ENCODE measurements around the gene MCC.
A peak's percentile ranks its signal among the peaks of the same experiment; 100 is the strongest.

Gene MCC

GRCh38 chr5:113042491-113043243 lies 445.6 kb downstream of the MCC start:
- no peaks in the 10 kb centered on the region for H3K36me3 ChIP-seq (ENCODE audit: control insufficient read depth, insufficient read depth, low read length)

GRCh38 chr5:113040672-113041260 lies 447.5 kb downstream of the MCC start:
- Histone ChIP-seq H3K4me3 (ENCODE audit: low read depth, low read length) (no peak overlapping the region), H3K27ac (ENCODE audit: low read depth, low read length) (no peak overlapping the region), H3K9me3 (ENCODE audit: control insufficient read depth, insufficient read depth, low read length) (no peaks in the 10 kb centered on the region), H3K36me3 (ENCODE audit: control insufficient read depth, insufficient read depth, low read length) (no peaks in the 10 kb centered on the region), H3K27me3 (ENCODE audit: control insufficient read depth, insufficient read depth, low read length) (no peaks in the 10 kb centered on the region), H3K4me1 (ENCODE audit: control insufficient read depth, insufficient read depth, low read length) (peaks cover 9% of the 10 kb centered on the region), H3K9ac (ENCODE audit: low read depth, low read length) (no peak overlapping the region)

More at GRCh38 chr5:113042491-113043243, 445.6 kb downstream of the MCC start:
- Histone ChIP-seq H3K4me1 (ENCODE audit: control insufficient read depth, insufficient read depth, low read length) (no peaks in the 10 kb centered on the region), H3K9me3 (ENCODE audit: control insufficient read depth, insufficient read depth, low read length) (no peaks in the 10 kb centered on the region), H3K27ac (ENCODE audit: low read depth, low read length) (no peak overlapping the region), H3K27me3 (ENCODE audit: control insufficient read depth, insufficient read depth, low read length) (no peaks in the 10 kb centered on the region), H3K4me3 (ENCODE audit: low read depth, low read length) (no peak overlapping the region), H3K9ac (ENCODE audit: low read depth, low read length) (no peak overlapping the region)

- Histone ChIP-seq H3K27ac (ENCODE audit: low read depth, low read length) (no peak overlapping the region), H3K9me3 (ENCODE audit: control insufficient read depth, insufficient read depth, low read length) (no peaks in the 10 kb centered on the region), H3K27me3 (ENCODE audit: control insufficient read depth, insufficient read depth, low read length) (no peaks in the 10 kb centered on the region), H3K36me3 (ENCODE audit: control insufficient read depth, insufficient read depth, low read length) (no peaks in the 10 kb centered on the region), H3K9ac (ENCODE audit: low read depth, low read length) (no peak overlapping the region), H3K4me1 (ENCODE audit: control insufficient read depth, insufficient read depth, low read length) (peaks cover 9% of the 10 kb centered on the region), H3K4me3 (ENCODE audit: low read depth, low read length) (no peak overlapping the region)
These were observed 448.3 kb downstream of the MCC start for GRCh38 chr5:113039934-113040285.

GRCh38 chr5:113039229-113039933 lies 448.9 kb downstream of the MCC start:
- no peaks in the 10 kb centered on the region for H3K27me3 ChIP-seq (ENCODE audit: control insufficient read depth, insufficient read depth, low read length)
- H3K9ac ChIP-seq (ENCODE audit: low read depth, low read length): no peak overlapping the region
- H3K4me1 ChIP-seq (ENCODE audit: control insufficient read depth, insufficient read depth, low read length): peaks cover 11% of the 10 kb centered on the region
- H3K36me3 ChIP-seq (ENCODE audit: control insufficient read depth, insufficient read depth, low read length): no peaks in the 10 kb centered on the region
- H3K27ac ChIP-seq (ENCODE audit: low read depth, low read length): no peak overlapping the region
- H3K9me3 ChIP-seq (ENCODE audit: control insufficient read depth, insufficient read depth, low read length): no peaks in the 10 kb centered on the region
- H3K4me3 ChIP-seq (ENCODE audit: low read depth, low read length): no peak overlapping the region

GRCh38 chr5:113038714-113039113 lies 449.5 kb downstream of the MCC start:
- no peaks in the 10 kb centered on the region for H3K9me3 ChIP-seq (ENCODE audit: control insufficient read depth, insufficient read depth, low read length)
- no peak overlapping the region for H3K9ac ChIP-seq (ENCODE audit: low read depth, low read length)
- peaks cover 15% of the 10 kb centered on the region for H3K4me1 ChIP-seq (ENCODE audit: control insufficient read depth, insufficient read depth, low read length)
- no peaks in the 10 kb centered on the region for H3K27me3 ChIP-seq (ENCODE audit: control insufficient read depth, insufficient read depth, low read length)
- H3K4me3 ChIP-seq (ENCODE audit: low read depth, low read length): no peak overlapping the region
- H3K27ac ChIP-seq (ENCODE audit: low read depth, low read length): no peak overlapping the region
- H3K36me3 ChIP-seq (ENCODE audit: control insufficient read depth, insufficient read depth, low read length): no peaks in the 10 kb centered on the region

- H3K36me3 ChIP-seq (ENCODE audit: control insufficient read depth, insufficient read depth, low read length): no peaks in the 10 kb centered on the region
- H3K9ac ChIP-seq (ENCODE audit: low read depth, low read length): no peak overlapping the region
- no peak overlapping the region for H3K4me3 ChIP-seq (ENCODE audit: low read depth, low read length)
- H3K9me3 ChIP-seq (ENCODE audit: control insufficient read depth, insufficient read depth, low read length): no peaks in the 10 kb centered on the region
- H3K27me3 ChIP-seq (ENCODE audit: control insufficient read depth, insufficient read depth, low read length): no peaks in the 10 kb centered on the region
- H3K27ac ChIP-seq (ENCODE audit: low read depth, low read length): no peak overlapping the region
- peaks cover 15% of the 10 kb centered on the region for H3K4me1 ChIP-seq (ENCODE audit: control insufficient read depth, insufficient read depth, low read length)
These were observed 450.1 kb downstream of the MCC start for GRCh38 chr5:113038136-113038535.

DNA sequence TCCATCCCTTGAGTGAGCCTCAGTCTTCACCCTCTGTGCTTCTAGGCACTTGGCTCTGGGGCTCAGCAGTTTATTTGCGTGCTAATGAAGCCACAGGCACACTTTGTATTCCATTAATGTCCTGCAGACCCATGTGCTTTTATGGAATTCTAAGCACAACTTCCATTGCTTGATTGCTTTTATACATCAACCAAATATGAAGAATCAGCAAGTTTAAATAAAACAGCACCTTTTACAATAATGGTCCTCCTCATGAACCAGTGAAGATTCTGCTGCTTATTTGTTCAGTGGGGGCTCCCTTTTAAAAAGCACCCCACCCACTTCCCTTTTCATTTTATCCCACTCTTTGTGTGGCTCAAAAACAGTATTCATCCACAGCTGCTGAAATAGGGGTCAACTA lies 451.4 kb downstream of the MCC start:
- no peak overlapping the region for H3K27ac ChIP-seq (ENCODE audit: low read depth, low read length)
- no peak overlapping the region for H3K9ac ChIP-seq (ENCODE audit: low read depth, low read length)
- H3K9me3 ChIP-seq (ENCODE audit: control insufficient read depth, insufficient read depth, low read length): no peaks in the 10 kb centered on the region
- H3K36me3 ChIP-seq (ENCODE audit: control insufficient read depth, insufficient read depth, low read length): no peaks in the 10 kb centered on the region
- peaks cover 15% of the 10 kb centered on the region for H3K4me1 ChIP-seq (ENCODE audit: control insufficient read depth, insufficient read depth, low read length)
- no peak overlapping the region for H3K4me3 ChIP-seq (ENCODE audit: low read depth, low read length)
- H3K27me3 ChIP-seq (ENCODE audit: control insufficient read depth, insufficient read depth, low read length): no peaks in the 10 kb centered on the region

- H3K36me3 ChIP-seq (ENCODE audit: control insufficient read depth, insufficient read depth, low read length): no peaks in the 10 kb centered on the region
- no peaks in the 10 kb centered on the region for H3K9me3 ChIP-seq (ENCODE audit: control insufficient read depth, insufficient read depth, low read length)
- H3K4me1 ChIP-seq (ENCODE audit: control insufficient read depth, insufficient read depth, low read length): peaks cover 19% of the 10 kb centered on the region
- H3K9ac ChIP-seq (ENCODE audit: low read depth, low read length): no peak overlapping the region
- H3K27me3 ChIP-seq (ENCODE audit: control insufficient read depth, insufficient read depth, low read length): no peaks in the 10 kb centered on the region
- no peak overlapping the region for H3K27ac ChIP-seq (ENCODE audit: low read depth, low read length)
- no peak overlapping the region for H3K4me3 ChIP-seq (ENCODE audit: low read depth, low read length)
These were observed 451.9 kb downstream of the MCC start for GRCh38 chr5:113036321-113036720.

DNA sequence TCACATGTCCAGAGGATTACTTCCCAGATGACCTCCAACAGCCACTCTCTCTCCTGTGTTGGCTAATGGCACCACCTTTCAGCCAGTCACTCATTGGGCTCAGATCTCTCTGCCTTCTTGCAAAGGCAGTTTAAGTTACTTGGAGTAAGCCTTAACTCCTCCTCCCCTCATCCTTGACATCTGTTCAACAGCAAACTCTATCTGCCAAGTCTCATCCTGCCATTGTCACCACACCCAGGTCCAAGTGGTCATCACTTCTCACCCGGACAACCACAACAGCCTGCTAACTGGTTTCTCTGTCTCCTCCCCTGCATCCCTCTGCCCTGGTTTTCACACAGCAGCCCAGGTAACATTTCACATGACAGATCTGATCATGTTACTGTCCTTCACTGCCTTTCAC lies 453.2 kb downstream of the MCC start:
- no peaks in the 10 kb centered on the region for H3K36me3 ChIP-seq (ENCODE audit: control insufficient read depth, insufficient read depth, low read length)
- H3K27me3 ChIP-seq (ENCODE audit: control insufficient read depth, insufficient read depth, low read length): no peaks in the 10 kb centered on the region
- no peak overlapping the region for H3K4me3 ChIP-seq (ENCODE audit: low read depth, low read length)
- H3K9ac ChIP-seq (ENCODE audit: low read depth, low read length): no peak overlapping the region
- H3K27ac ChIP-seq (ENCODE audit: low read depth, low read length): peak overlapping the region; percentile 57
- no peaks in the 10 kb centered on the region for H3K9me3 ChIP-seq (ENCODE audit: control insufficient read depth, insufficient read depth, low read length)
- H3K4me1 ChIP-seq (ENCODE audit: control insufficient read depth, insufficient read depth, low read length): peaks cover 26% of the 10 kb centered on the region

GRCh38 chr5:113034182-113034773 lies 454.0 kb downstream of the MCC start:
- Histone ChIP-seq H3K4me1 (ENCODE audit: control insufficient read depth, insufficient read depth, low read length) (peaks cover 26% of the 10 kb centered on the region), H3K9ac (ENCODE audit: low read depth, low read length) (no peak overlapping the region), H3K4me3 (ENCODE audit: low read depth, low read length) (no peak overlapping the region), H3K27me3 (ENCODE audit: control insufficient read depth, insufficient read depth, low read length) (no peaks in the 10 kb centered on the region), H3K36me3 (ENCODE audit: control insufficient read depth, insufficient read depth, low read length) (no peaks in the 10 kb centered on the region), H3K27ac (ENCODE audit: low read depth, low read length) (peak overlapping the region; percentile 76), H3K9me3 (ENCODE audit: control insufficient read depth, insufficient read depth, low read length) (no peaks in the 10 kb centered on the region)

GRCh38 chr5:113031557-113031956 lies 456.7 kb downstream of the MCC start:
- no peaks in the 10 kb centered on the region for H3K27me3 ChIP-seq (ENCODE audit: control insufficient read depth, insufficient read depth, low read length)
- H3K36me3 ChIP-seq (ENCODE audit: control insufficient read depth, insufficient read depth, low read length): peaks cover 20% of the 10 kb centered on the region
- no peak overlapping the region for H3K4me3 ChIP-seq (ENCODE audit: low read depth, low read length)
- H3K9ac ChIP-seq (ENCODE audit: low read depth, low read length): no peak overlapping the region
- peak overlapping the region; percentile 71 for H3K27ac ChIP-seq (ENCODE audit: low read depth, low read length)
- H3K4me1 ChIP-seq (ENCODE audit: control insufficient read depth, insufficient read depth, low read length): peaks cover 20% of the 10 kb centered on the region
- H3K9me3 ChIP-seq (ENCODE audit: control insufficient read depth, insufficient read depth, low read length): no peaks in the 10 kb centered on the region
